NCI-H1694 (cell line): ENCODE results near the gene PARVB.
A peak's percentile ranks its signal among the peaks of the same experiment; 100 is the strongest.

Experiments used
- DNase-seq: peaks from one replicate; lab custom pipeline; 2025; lab: John Stamatoyannopoulos, UW

Gene PARVB

GRCh38 chr22:44024288-44024921 lies at the start of gene PARVB:
PARVB (plus strand) TSS chr22:44024302; CDS start chr22:44024340, 38 bp downstream.
- DNase-seq = no peak

GRCh38 chr22:43975041-43975440 lies 49.1 kb upstream of the PARVB start:
- no peak for DNase-seq

GRCh38 chr22:43976861-43977795 lies 47.0 kb upstream of the PARVB start:
- DNase-seq = no peak

GRCh38 chr22:43978558-43978957 lies 45.5 kb upstream of the PARVB start:
- DNase-seq = no peak

GRCh38 chr22:43980579-43980978 lies 43.5 kb upstream of the PARVB start:
- no peak for DNase-seq

GRCh38 chr22:43980996-43981395 lies 43.1 kb upstream of the PARVB start:
- no peak for DNase-seq

- DNase-seq = no peak
Observed at GRCh38 chr22:43983808-43984207, 40.3 kb upstream of the PARVB start.

GRCh38 chr22:43985532-43985931 lies 38.6 kb upstream of the PARVB start:
- no peak for DNase-seq

- DNase-seq = no peak
Observed at GRCh38 chr22:43988116-43988820, 35.8 kb upstream of the PARVB start.

- no peak for DNase-seq
Observed at GRCh38 chr22:43988960-43989359, 35.1 kb upstream of the PARVB start.

- DNase-seq = no peak
Observed at GRCh38 chr22:43990044-43990443, 34.1 kb upstream of the PARVB start.

- no peak for DNase-seq
Observed at GRCh38 chr22:43991316-43992020, 32.6 kb upstream of the PARVB start.

GRCh38 chr22:43992331-43992821 lies 31.7 kb upstream of the PARVB start:
- DNase-seq = no peak

- peak; percentile 43 for DNase-seq
Observed at GRCh38 chr22:43993072-43993760, 30.9 kb upstream of the PARVB start.

GRCh38 chr22:43994006-43994405 lies 30.1 kb upstream of the PARVB start:
- DNase-seq = no peak

GRCh38 chr22:43994416-43994815 lies 29.7 kb upstream of the PARVB start:
- DNase-seq = no peak

- DNase-seq = no peak
Observed at GRCh38 chr22:43995057-43995685, 28.9 kb upstream of the PARVB start.

- no peak for DNase-seq
Observed at GRCh38 chr22:43995798-43996169, 28.3 kb upstream of the PARVB start.

- DNase-seq = no peak
Observed at GRCh38 chr22:43996170-43996980, 27.7 kb upstream of the PARVB start.

- no peak for DNase-seq
Observed at GRCh38 chr22:43996981-43997265, 27.2 kb upstream of the PARVB start.
